IPS DF 4.7 (cell line): ENCODE results near the gene NPY.
"Not testable (repeated sequence)": the region's sequence is repeated elsewhere in the genome, so short reads cannot be mapped to it uniquely, and the experiment has no call there.

Experiments used
- DNase-seq: peaks from one replicate; pipeline ENCODE4 v3.0.0-alpha.2; 2013; ENCODE audit warnings: low spot score; ENCODE audit errors: extremely low read depth

The NPY gene

DNA sequence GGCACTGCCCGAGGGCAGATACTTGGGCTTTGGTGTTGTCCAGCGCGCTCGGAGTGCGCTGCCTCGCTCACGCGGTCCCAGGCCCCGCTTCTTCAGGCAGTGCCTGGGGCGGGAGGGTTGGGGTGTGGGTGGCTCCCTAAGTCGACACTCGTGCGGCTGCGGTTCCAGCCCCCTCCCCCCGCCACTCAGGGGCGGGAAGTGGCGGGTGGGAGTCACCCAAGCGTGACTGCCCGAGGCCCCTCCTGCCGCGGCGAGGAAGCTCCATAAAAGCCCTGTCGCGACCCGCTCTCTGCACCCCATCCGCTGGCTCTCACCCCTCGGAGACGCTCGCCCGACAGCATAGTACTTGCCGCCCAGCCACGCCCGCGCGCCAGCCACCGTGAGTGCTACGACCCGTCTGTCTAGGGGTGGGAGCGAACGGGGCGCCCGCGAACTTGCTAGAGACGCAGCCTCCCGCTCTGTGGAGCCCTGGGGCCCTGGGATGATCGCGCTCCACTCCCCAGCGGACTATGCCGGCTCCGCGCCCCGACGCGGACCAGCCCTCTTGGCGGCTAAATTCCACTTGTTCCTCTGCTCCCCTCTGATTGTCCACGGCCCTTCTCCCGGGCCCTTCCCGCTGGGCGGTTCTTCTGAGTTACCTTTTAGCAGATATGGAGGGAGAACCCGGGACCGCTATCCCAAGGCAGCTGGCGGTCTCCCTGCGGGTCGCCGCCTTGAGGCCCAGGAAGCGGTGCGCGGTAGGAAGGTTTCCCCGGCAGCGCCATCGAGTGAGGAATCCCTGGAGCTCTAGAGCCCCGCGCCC lies at the start of gene NPY:
Gene NPY (plus strand): TSS at position 294 of the 802 bp plus-strand sequence. CDS start 1,051 bp downstream, outside the sequence.
- DNase-seq: no peak

DNA sequence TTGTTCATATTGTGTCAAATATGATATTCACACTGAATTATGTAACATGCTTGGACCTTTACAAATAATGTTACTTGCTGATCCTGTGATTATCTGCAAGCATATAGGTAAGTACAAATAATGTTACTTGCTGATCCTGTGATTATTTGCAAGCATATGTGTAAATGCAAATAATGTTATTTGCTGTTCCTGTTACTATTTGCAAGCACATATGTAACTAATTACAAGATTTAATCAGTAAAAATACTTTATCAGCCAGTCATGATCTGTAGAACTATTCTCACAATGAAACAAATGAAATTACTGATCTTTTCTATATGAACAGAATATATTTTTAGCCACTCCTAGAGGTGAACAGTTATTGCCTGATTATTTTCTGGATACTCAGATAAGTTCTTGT lies 44.7 kb upstream of the NPY start:
- DNase-seq: no peak

DNA sequence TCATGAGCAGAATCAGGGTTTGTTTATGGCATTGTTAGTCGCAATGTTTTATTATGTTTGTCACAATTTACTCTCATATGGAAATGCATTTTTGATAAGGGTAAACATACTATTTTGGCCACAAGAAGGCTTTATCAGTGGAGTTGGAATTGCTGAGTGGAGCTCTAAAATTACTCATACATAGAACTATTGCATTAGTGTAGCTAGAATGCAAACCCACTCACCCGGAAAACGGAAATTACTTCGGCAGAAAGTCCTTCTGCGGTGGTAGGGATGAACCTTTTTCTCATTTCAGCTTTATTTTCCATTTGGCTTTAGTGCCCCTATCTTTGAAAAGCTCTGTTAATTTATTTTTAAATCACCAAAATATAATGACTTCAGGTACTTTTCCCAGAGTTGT lies 42.8 kb upstream of the NPY start:
- no peak for DNase-seq

DNA sequence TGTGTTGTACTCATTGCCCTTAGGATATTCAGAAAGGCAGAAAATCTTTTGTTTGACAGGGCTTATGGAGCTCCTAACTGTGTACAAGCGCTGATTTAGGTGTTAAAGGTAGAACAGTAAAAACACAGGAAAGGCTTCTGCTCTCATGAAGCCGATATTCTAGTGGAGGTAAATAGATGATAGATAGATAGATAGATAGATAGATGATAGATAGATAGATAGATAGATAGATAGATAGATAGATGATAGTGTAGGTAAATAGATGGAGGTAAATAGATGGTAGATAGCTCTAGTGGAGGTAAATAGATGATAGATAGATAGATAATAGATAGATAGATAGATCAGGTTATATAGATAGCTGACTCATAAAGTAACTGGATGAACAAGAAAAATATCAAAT lies 39.4 kb upstream of the NPY start:
- DNase-seq: no peak

DNA sequence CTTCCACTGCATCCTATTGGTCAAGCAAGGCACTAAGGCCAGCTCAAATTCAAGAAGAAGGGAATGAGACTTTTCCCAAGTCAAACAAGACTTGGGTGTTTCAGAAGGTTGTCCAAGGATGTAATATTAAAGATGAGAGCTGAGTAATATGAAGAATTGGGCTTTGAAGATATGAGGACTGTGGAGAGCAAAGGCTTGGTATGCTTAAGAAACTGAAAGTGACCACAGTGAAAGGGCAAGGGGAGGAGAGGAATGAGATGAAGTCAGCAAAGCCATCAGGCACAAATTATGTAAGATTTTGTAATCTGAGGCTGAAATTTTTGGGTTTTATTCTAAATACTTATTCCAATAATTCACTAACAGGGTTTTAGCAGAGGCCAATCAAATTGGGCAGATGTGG lies 38.6 kb upstream of the NPY start:
- no peak for DNase-seq

DNA sequence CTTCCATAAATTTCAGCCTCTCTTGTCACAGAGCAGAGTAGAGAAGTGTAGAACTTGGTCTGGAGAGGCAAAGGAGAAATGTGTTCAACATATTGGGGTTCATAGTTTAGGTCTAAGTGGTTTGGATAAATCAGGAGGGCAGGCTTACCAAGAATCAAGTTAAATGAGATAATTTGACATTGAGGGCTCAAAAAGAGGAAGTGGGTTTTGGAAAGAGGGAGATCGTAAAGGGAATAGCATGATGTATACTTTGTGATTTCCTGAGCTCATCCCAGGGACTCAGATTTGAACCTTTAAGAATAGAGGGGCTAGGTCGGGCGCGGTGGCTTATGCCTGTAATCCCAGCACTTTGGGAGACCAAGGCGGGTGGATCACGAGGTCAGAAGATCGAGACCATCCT lies 34.7 kb upstream of the NPY start:
- no peak for DNase-seq

DNA sequence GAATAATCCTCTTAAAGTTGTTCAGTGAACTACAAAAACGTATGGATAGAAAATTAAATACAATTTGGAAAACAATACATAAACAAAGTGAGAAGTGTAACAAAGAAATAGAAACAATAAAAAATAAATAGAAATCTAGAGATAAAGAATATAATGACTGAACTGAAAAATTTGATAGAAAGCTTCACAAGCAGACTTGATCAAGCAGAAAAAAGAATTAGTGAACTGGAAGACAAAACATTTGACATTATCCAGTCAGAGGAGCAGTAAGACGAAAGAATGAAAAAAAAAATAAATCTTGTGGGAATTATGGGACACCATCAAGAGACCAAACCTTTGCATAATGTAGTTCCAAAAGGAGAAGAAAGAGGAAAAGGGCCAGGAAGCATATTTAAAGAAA lies 32.4 kb upstream of the NPY start:
- DNase-seq: no peak

DNA sequence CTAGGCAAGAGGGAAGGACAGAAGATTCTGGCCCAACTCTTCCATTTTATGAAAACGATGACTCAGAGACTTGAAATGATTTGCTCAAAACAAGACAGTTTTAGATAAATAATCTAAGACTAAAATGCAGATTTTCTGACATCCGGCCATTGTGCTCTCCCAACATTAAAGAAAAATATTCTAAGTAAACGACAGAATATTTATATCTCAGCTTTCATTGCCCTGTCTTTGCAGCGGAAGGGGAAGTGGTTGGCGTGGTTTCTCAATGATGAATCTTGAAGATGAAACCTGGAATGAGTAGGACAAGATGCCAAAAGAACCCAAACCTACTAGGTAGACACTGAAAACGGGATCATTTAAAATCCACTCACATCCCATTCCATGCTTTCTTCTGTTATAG lies 28.9 kb upstream of the NPY start:
- DNase-seq: no peak

DNA sequence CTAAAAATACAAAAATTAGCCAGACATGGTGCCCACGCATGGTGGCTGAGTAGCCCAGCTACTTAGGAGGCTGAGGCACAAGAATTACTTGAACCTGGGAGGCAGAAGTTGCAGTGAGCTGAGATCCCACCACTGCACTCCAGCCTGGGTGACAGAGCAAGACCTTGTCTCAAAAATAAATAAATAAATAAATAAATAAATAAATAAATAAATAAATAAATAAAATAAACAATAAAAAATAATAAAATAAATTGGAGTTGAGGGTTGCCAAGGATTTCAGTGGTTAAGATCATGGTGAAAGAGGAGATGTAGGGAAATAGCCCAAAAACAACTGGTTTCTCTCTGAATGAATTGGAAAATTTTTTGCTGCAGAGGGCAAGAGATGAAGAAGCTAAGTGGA lies 25.7 kb upstream of the NPY start:
- not testable (repeated sequence) for DNase-seq

DNA sequence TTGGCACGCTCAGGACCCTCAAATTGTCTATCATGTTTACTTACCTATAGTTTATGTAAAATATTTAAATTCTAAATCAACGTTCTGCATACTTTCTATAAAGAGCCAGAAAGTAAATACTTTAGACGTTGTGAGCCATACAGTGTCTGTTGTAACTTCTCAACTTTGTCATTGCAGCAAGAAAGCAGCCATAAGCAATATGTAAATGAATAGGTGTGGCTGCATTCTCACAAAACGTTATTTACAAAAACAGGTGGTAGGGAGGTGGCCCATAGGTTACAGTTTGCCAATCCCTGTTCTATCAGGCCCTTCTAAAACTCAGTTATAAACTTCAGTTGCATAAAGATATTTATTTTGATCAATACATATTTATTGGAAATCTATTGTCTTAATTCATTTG lies 12.1 kb upstream of the NPY start:
- no peak for DNase-seq

DNA sequence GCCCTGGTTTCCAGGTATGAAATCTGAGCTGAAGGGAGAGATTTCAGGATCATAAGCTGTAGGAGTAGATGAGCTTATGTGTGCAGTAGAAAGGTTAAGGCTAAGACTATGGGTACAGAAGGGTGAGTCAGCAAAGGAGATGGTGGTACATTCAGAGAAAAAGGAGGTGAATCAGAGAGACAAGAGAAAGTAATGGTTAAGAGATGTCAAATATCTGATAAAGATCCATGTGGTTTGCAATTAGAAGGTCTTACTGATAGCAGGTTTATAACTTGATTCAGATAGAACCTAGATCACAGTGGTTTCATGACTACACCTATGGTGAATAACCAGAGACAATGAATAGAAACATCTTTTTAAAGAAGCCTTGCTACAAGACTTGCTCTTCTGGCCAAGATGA lies 4.5 kb upstream of the NPY start:
- DNase-seq: no peak

DNA sequence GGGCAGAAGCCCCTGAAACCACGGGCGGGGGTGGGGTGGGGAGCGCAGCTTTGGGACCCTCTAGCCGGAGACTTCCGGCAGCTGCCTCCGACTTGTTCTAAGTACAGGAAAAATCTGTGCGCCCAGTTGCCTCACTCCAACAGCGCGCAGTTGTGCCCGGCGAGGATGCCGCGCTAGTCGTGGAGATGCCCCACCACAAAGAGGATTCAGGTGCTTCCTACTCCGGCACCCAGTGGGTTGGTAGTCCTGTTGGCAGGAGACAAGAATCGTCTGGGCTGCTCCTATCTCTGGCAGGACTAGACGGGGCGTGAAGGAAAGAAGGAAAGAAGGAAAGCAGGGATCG lies 465 bp upstream of the NPY start:
- DNase-seq: no peak

DNA sequence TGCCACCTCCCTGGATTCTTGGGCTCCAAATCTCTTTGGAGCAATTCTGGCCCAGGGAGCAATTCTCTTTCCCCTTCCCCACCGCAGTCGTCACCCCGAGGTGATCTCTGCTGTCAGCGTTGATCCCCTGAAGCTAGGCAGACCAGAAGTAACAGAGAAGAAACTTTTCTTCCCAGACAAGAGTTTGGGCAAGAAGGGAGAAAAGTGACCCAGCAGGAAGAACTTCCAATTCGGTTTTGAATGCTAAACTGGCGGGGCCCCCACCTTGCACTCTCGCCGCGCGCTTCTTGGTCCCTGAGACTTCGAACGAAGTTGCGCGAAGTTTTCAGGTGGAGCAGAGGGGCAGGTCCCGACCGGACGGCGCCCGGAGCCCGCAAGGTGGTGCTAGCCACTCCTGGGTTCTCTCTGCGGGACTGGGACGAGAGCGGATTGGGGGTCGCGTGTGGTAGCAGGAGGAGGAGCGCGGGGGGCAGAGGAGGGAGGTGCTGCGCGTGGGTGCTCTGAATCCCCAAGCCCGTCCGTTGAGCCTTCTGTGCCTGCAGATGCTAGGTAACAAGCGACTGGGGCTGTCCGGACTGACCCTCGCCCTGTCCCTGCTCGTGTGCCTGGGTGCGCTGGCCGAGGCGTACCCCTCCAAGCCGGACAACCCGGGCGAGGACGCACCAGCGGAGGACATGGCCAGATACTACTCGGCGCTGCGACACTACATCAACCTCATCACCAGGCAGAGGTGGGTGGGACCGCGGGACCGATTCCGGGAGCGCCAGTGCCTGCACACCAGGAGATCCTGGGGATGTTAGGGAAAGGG lies 913 bp downstream of the NPY start:
- DNase-seq: no peak

DNA sequence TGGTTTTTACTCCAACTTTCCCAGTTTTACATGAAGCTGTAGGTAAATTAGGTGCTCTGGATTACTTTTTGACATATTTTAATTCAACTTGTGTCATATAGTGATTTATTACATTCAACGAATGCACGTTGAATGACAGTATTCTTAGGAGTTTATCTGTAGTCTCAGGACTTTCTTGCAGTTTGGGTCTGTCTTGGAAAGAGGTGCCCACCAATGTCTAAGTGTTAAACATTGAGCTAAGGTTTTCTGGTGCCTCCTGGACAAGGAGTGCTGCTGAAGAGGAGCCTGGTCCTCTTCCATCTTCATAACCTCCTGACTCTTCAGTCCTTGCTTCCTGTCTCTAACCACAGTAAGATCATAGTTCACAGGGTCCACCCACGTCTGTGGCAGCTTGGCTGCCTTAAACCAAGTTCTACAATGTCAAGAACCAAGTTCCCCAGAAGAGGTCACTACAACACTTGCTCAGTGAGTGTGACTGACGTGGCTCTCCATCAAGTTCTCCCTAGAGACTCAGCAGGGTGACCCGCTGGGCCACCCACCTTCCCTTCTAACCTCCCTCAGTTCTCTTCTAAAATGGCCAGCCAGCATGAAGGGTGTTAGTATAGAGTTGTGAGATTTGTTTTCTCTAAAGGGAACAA lies 6.1 kb downstream of the NPY start:
- no peak for DNase-seq

DNA sequence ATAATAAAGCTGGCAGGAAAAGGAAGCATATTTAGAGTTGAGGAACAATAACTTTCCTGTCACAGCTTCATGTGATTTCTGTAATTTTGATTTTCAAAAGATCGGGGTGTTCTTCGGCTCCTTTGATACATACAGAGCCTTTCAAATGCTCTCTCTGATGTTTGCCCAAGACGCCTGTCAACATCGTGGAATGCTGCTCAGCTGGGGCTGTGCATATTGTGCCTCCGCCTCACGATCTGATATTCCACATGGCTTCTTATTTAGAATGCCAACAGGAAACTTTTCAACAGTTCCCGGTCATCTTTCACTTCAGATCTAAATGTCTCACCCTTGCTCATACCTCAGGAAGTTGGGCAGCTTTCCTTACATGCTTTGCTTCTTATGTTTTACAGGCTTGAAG lies 7.3 kb downstream of the NPY start:
- no peak for DNase-seq

DNA sequence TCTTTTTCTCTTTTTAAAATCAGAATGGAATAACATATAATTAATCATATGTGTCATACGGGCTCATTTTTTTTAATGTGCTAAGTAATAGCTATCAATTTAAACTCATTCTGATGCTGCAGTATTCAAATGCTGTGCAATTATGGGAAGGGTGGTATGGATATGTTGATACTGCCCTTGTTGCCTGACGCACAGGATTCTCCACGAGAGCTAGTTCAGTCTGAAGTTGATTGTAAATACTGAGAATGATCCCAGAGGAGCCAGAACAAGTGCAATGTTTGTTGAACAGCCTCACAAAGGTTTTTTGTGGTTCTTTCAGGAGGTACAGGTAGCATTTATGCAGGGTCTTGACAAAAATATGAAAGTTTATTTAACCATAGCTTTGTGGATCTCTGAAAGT lies 13.4 kb downstream of the NPY start:
- DNase-seq: no peak

DNA sequence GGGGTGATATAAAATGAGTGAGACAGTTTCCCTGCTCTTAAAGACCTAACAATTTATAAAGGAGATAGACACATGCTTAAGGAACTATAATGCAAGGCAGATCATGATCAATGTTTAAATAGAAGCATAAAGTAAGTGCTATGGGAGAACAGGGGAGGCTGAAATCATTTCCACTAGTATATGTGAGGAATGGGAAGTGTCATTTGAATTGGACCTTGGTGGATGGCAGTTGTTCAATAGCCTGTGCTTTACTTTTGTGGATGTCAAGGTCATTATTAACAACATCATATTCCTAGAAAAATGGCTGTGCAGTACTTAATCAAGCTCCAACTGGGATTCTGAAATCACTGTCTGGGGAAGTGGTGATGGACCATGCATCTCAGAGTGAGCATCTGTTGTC lies 14.7 kb downstream of the NPY start:
- no peak for DNase-seq

DNA sequence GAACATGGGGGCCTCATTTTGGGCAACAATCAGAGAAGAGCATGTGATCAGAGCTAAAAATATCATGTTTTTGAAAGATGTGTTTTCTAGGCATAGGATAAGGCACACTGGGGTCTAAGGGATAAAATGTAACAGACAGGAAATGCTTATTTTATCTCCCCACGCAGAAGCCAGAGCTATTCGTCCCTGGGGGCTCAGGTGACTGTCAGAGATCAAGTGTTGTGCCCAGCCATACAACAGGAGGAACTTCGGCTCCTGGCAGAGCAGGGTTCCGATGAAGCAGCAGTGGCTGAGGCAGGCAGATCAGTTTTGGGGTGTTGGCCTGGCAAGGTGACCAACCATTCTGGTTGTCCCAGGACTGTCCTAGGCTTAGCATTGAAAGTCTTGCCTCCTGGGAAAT lies 15.2 kb downstream of the NPY start:
- DNase-seq: no peak

DNA sequence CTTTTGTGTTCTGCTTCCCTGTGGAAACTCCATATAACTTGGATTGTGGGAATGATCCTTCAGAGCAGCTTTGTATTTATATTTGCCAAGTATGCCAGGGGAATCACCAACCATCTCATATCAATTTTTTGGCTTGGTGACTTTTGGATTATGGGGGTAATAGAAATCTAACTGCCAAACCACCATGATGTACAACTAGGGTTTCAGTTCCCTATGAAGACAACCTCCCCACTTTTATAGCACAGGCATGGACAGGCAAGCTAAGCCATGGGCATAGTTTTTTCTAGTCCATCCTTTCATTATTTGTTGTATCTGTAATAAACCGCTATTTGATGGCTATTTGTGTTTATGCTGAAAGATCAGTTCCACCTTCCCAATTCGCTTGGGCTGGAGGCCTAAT lies 17.7 kb downstream of the NPY start:
- no peak for DNase-seq

DNA sequence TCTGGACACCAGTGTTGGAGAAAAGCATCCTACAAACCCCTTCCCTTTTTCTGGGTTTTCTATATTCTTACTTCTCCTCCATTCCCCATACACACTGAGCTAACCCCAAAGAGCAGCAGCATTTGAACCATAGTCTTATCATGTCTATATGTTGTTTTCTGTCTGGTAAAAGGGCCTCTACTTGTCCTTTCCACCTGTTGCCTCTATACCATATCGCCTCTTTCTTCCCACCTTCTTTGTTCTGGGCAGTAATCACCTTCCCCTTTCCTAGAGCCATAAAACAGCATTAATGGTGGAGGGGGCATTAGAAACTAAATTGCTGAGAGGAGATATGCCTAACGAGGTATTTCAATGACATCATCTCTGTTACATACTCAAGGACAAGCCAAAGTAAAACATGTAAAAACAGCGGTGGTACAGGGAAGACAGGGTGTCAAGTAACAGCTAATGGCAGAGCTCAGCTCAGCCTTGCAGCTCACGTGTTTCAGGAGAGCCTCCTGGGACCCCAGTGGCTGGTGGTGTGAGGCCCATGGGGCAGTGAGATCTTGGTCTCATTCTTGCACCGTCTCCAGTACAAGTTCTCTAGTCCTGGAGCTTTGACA lies 20.6 kb downstream of the NPY start:
- no peak for DNase-seq

DNA sequence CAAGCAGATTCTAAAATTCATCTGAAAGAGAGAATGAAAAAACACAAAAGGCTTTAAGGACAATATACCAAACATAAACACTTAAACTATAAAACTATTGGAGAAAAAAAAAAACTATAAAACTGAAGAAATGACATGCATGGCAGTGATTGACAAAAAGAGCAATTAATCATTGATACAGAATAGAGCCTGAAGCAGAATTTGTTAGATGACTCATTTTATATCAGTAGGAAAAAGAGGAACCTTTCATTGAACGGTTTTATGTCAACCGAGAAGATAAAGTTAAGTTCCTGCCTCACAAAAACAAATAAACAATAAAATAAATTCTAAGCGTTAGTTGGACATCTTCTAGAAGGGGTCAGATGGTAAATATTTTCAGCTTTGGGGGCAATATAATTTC lies 23.3 kb downstream of the NPY start:
- DNase-seq: no peak

DNA sequence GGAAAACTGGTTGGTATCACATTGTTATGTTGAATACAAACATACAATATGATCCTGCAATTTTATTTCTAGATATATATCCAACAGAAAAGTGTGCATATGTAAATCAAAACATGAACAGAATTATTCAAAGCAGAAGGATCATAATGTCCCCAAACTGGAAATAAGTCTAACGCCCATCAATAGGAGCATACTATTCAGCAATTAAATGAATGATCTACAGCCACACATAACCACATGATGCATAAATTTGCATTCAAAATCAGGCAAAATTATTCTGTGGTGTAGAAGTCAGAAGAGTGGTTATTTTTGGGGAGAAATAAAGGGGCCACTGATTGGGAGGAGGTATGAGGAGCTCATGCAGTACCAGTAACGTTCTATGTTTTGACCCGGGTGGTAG lies 28.6 kb downstream of the NPY start:
- DNase-seq: no peak
